Smooth muscle cell (in vitro differentiated cells): ENCODE measurements around the gene ARSI. TPM values are rescaled to one million over a fixed set of nuclear protein-coding genes. Genes with fewer than 3 reads are reported as not detected.

Source experiments
- DNase-seq: peaks from one replicate; lab custom pipeline; 2025; ENCODE audit not compliant: unreplicated experiment; lab: John Stamatoyannopoulos, UW
- H2AFZ ChIP-seq: fragments of 200-600 bp; sonication (generic); 2 replicates; pipeline ENCODE4 v1.6.0; 2016; ENCODE audit warnings: antibody characterized with exemption, low read depth, mild to moderate bottlenecking
- H3F3A ChIP-seq: fragments of 200-600 bp; sonication (generic); 2 replicates; pipeline ENCODE4 v1.6.0; 2017; ENCODE audit warnings: antibody characterized with exemption, low read depth
- H3K27ac ChIP-seq: fragments of 200-600 bp; sonication (generic); 2 replicates; pipeline ENCODE4 v1.5.1; 2016; ENCODE audit warnings: low read depth, mild to moderate bottlenecking
- H3K27me3 ChIP-seq: fragments of 200-600 bp; sonication (generic); 2 replicates; pipeline ENCODE4 v1.6.1; 2016; ENCODE audit warnings: low read depth, mild to moderate bottlenecking
- H3K36me3 ChIP-seq: fragments of 200-600 bp; sonication (generic); 2 replicates; pipeline ENCODE4 v1.5.1; 2016; ENCODE audit warnings: low read depth
- H3K4me1 ChIP-seq: fragments of 200-600 bp; sonication (generic); 2 replicates; pipeline ENCODE4 v1.5.1; 2016; ENCODE audit warnings: low read depth
- H3K4me2 ChIP-seq: fragments of 200-600 bp; sonication (generic); 2 replicates; pipeline ENCODE4 v1.6.0; 2016; ENCODE audit warnings: mild to moderate bottlenecking
- H3K4me3 ChIP-seq: fragments of 200-600 bp; sonication (generic); 2 replicates; pipeline ENCODE4 v1.5.1; 2016; ENCODE audit warnings: mild to moderate bottlenecking
- H3K79me2 ChIP-seq: fragments of 200-600 bp; sonication (generic); 2 replicates; pipeline ENCODE4 v1.6.0; 2016; ENCODE audit warnings: low read depth, mild to moderate bottlenecking
- H3K9ac ChIP-seq: fragments of 200-600 bp; sonication (generic); 2 replicates; pipeline ENCODE4 v1.6.0; 2016; ENCODE audit warnings: low read depth
- H3K9me3 ChIP-seq: fragments of 200-600 bp; sonication (generic); replicated peaks from 2 replicates; pipeline ENCODE4 v1.5.1; 2016; ENCODE audit warnings: low read depth
- H4K20me1 ChIP-seq: fragments of 200-600 bp; sonication (generic); 2 replicates; pipeline ENCODE4 v1.6.0; 2016; ENCODE audit warnings: low read depth
- CTCF ChIP-seq: fragments of 200-600 bp; sonication (generic); IDR thresholded peaks from 2 replicates; pipeline ENCODE4 v1.5.1; 2017; ENCODE audit warnings: borderline replicate concordance, mild to moderate bottlenecking, antibody characterized with exemption; ENCODE audit not compliant: insufficient read depth, poor library complexity, severe bottlenecking
- WGBS: methylation state at CpG from one replicate; pipeline ENCODE4 v1.1.7; 2016; ENCODE audit warnings: low lambda C conversion rate; 5-methylcytosine and 5-hydroxymethylcytosine counted together
- polyA plus RNA-seq: library from polyadenylated mRNA; unstranded; fragments of >200 nt; fragmentation: Nextera tagmentation; extraction: Ambion mirVana; gene quantifications from 2 replicates; pipeline ENCODE4 v1.2.1, GENCODE V29; 2016
- total RNA-seq: library from RNA; depleted of rRNA; stranded (reverse); fragments of >200 nt; gene quantifications from 2 replicates; pipeline ENCODE4 v1.2.3, GENCODE V29; 2014

ARSI gene
- total and polyA plus RNA-seq, 2 experiments from 2014 or later: 68.9 to 87.6 TPM

GRCh38 chr5:150347451-150347850 lies 44.7 kb upstream of the ARSI start:
- Histone ChIP-seq H3K4me2 (no peak overlapping the region), H3K9ac (no peak overlapping the region), H2AFZ (no peak overlapping the region), H3K79me2 (no peaks in the 10 kb centered on the region), H3K4me3 (no peak overlapping the region), H3K27ac (no peak overlapping the region), H3K4me1 (no peaks in the 10 kb centered on the region), H3F3A (no peaks in the 10 kb centered on the region), H4K20me1 (no peaks in the 10 kb centered on the region), H3K27me3 (no peaks in the 10 kb centered on the region), H3K9me3 (no peaks in the 10 kb centered on the region), H3K36me3 (no peaks in the 10 kb centered on the region)
- TF ChIP-seq CTCF: no peak
- no peak for DNase-seq
- 91% methylated on average over 9 of the region's 9 CpGs for WGBS

GRCh38 chr5:150347003-150347402 lies 44.3 kb upstream of the ARSI start:
- Histone ChIP-seq H3K79me2 (no peaks in the 10 kb centered on the region), H2AFZ (no peak overlapping the region), H4K20me1 (no peaks in the 10 kb centered on the region), H3K4me2 (no peak overlapping the region), H3K27ac (no peak overlapping the region), H3K36me3 (no peaks in the 10 kb centered on the region), H3K27me3 (no peaks in the 10 kb centered on the region), H3K4me1 (no peaks in the 10 kb centered on the region), H3K4me3 (no peak overlapping the region), H3K9ac (no peak overlapping the region), H3F3A (no peaks in the 10 kb centered on the region), H3K9me3 (no peaks in the 10 kb centered on the region)
- TF ChIP-seq CTCF: no peak
- no peak for DNase-seq
- WGBS: 52% methylated on average over 2 of the region's 2 CpGs

- Histone ChIP-seq H2AFZ (no peak overlapping the region), H3K4me1 (no peaks in the 10 kb centered on the region)
- 95% methylated on average over 6 of the region's 6 CpGs for WGBS
Measured at GRCh38 chr5:150346592-150346991, 43.9 kb upstream of the ARSI start.

More at GRCh38 chr5:150346592-150346991, 43.9 kb upstream of the ARSI start:
- no peaks in the 10 kb centered on the region for H3K9me3 ChIP-seq
- no peaks in the 10 kb centered on the region for H4K20me1 ChIP-seq
- no peak overlapping the region for H3K4me3 ChIP-seq
- H3K9ac ChIP-seq: no peak overlapping the region
- H3K36me3 ChIP-seq: no peaks in the 10 kb centered on the region
- no peak for DNase-seq
- no peaks in the 10 kb centered on the region for H3K79me2 ChIP-seq
- TF ChIP-seq CTCF: no peak
- H3K27ac ChIP-seq: no peak overlapping the region
- no peaks in the 10 kb centered on the region for H3K27me3 ChIP-seq
- H3K4me2 ChIP-seq: no peak overlapping the region
- no peaks in the 10 kb centered on the region for H3F3A ChIP-seq
